K562 (cell line): ENCODE data around the gene ABHD10. TPM values are rescaled to one million over a fixed set of nuclear protein-coding genes. Genes with fewer than 3 reads are reported as not detected.

Source experiments
- ATAC-seq: fragments of 200-7000 bp; cut with Tn5 transposase; 3 replicates; pipeline ENCODE4 v1.9.1; 2020; ENCODE audit warnings: moderate library complexity
- BruUV-seq: library from RNA; stranded (reverse); fragments of 400-500 nt; replicated peaks from 2 replicates; lab custom pipeline; 2021; lab: Mats Ljungman, UMichigan
- CTCF ChIA-PET: fragments of 300-600 bp; formaldehyde crosslinking; extraction: SDS; loops from one replicate; lab custom pipeline; 2021; ENCODE audit warnings: low intra/inter-chr PET ratio; lab: Yijun Ruan, JAX
- POLR2A ChIA-PET: fragments of 300-600, 350-650 bp; sonication (Branson Sonifier 250); formaldehyde crosslinking; extraction: SDS; loops from one replicate; lab custom pipeline; 2021; ENCODE audit warnings: antibody characterized with exemption, inconsistent platforms; lab: Yijun Ruan, JAX
- DNase-seq, 4 experiments: peaks; one replicate each; pipeline versions ENCODE4 v3.0.0 to v3.0.0-alpha.2; 2011 to 2018; ENCODE audit warnings: low spot score in 3 of 4, mixed read lengths in 3 of 4; ENCODE audit errors: extremely low read depth in 1 of 4
- FAIRE-seq: peaks from 2 replicates; lab custom pipeline; 2011; peaks lifted over from hg19 to GRCh38; lab: Jason Lieb, UNC
- H2AFZ ChIP-seq: 2 replicates; pipeline ENCODE4 v1.6.0; 2011; ENCODE audit warnings: low read depth, low read length, control low read depth, inconsistent platforms
- H3K27ac ChIP-seq: fragments of 200-600 bp; 3 replicates; pipeline ENCODE4 v1.8.0; 2011; ENCODE audit warnings: low read depth, mild to moderate bottlenecking, control low read depth, inconsistent platforms, low read length, moderate library complexity, mixed read lengths; ENCODE audit errors: extremely low read depth
- H3K27me3 ChIP-seq, 2 experiments: fragments of 300-600 bp in 1 of 2; 2 replicates in 1 of 2; 3 replicates in 1 of 2; pipeline versions ENCODE4 v1.6.0 to v1.8.0; 2011; ENCODE audit warnings: inconsistent platforms in 2 of 2, low read length in 2 of 2, mild to moderate bottlenecking in 1 of 2, mixed read lengths in 1 of 2, moderate library complexity in 1 of 2; ENCODE audit not compliant: control insufficient read depth in 2 of 2, insufficient read depth in 2 of 2
- H3K36me3 ChIP-seq: fragments of 300-600 bp; 3 replicates; pipeline ENCODE4 v1.8.0; 2011; ENCODE audit warnings: mild to moderate bottlenecking, low read length, inconsistent platforms; ENCODE audit not compliant: control insufficient read depth, insufficient read depth
- H3K4me1 ChIP-seq, 2 experiments: fragments of 200-600 bp in 1 of 2; replicated peaks in 1 of 2; 2 replicates in 1 of 2; 3 replicates in 1 of 2; pipeline versions ENCODE4 v1.5.1 to v1.8.0; 2011; ENCODE audit warnings: inconsistent platforms in 2 of 2, low read length in 2 of 2, mild to moderate bottlenecking in 1 of 2, mixed read lengths in 1 of 2, moderate library complexity in 1 of 2; ENCODE audit not compliant: control insufficient read depth in 2 of 2, insufficient read depth in 2 of 2
- H3K4me2 ChIP-seq: 2 replicates; pipeline ENCODE4 v1.6.1; 2011; ENCODE audit warnings: low read length, control low read depth, inconsistent platforms, mixed read lengths; ENCODE audit not compliant: insufficient read depth
- H3K4me3 ChIP-seq: fragments of 200-600 bp; sonication (generic), shearing (Covaris generic); 2 replicates; pipeline ENCODE4 v1.5.1; 2016; ENCODE audit warnings: control low read depth, inconsistent platforms
- H3K79me2 ChIP-seq: fragments of 200-600 bp; 3 replicates; pipeline ENCODE4 v1.8.0; 2011; ENCODE audit warnings: low read length, inconsistent platforms; ENCODE audit not compliant: control insufficient read depth, insufficient read depth
- H3K9ac ChIP-seq, 2 experiments: 2 replicates each; pipeline versions ENCODE4 v1.6.0 to v1.6.1; 2011; ENCODE audit warnings: low read depth in 2 of 2, low read length in 2 of 2, control low read depth in 1 of 2, inconsistent platforms in 1 of 2, mild to moderate bottlenecking in 1 of 2, mixed read lengths in 1 of 2; ENCODE audit not compliant: insufficient read depth in 1 of 2
- H3K9me1 ChIP-seq: one replicate; pipeline ENCODE4 v1.6.0; 2011; ENCODE audit warnings: inconsistent platforms, mild to moderate bottlenecking, low read length, moderate library complexity; ENCODE audit not compliant: control insufficient read depth, insufficient read depth
- H3K9me3 ChIP-seq: replicated peaks from 2 replicates; pipeline ENCODE4 v1.5.1; 2011; ENCODE audit warnings: low read depth, low read length, inconsistent platforms; ENCODE audit not compliant: control insufficient read depth, insufficient read depth
- H4K20me1 ChIP-seq: replicated peaks from 2 replicates; pipeline ENCODE4 v1.6.1; 2011; ENCODE audit warnings: low read length, inconsistent platforms, mixed read lengths; ENCODE audit not compliant: control insufficient read depth, insufficient read depth
- SMARCA4 ChIP-seq: fragments of 450-650 bp; IDR thresholded peaks from 2 replicates; pipeline ENCODE4 v1.6.1; 2016
- SMARCE1 ChIP-seq: fragments of 450-650 bp; IDR thresholded peaks from 2 replicates; pipeline ENCODE4 v1.7.1; 2016; ENCODE audit warnings: mild to moderate bottlenecking
- WGBS: fragments of 100-300 bp; shearing (Covaris generic); methylation state at CpG from one replicate; pipeline ENCODE4 v1.1.6; 2016; ENCODE audit warnings: low coverage, mixed read lengths; ENCODE audit not compliant: insufficient coverage; ENCODE audit errors: missing lambda C conversion rate; 5-methylcytosine and 5-hydroxymethylcytosine counted together
- in situ Hi-C: fragments of 300-500 bp; cut with MboI; formaldehyde crosslinking; loops from 4 replicates; pipeline ENCODE4 v1.15.0; 2018; ENCODE audit warnings: inconsistent platforms, mixed read lengths
- intact Hi-C: fragments of 100-400 bp; cut with micrococcal nuclease; formaldehyde crosslinking; loops from 2 replicates; pipeline ENCODE4 v1.14.2; 2022
- polyA plus RNA-seq, 8 experiments: library from polyadenylated mRNA; depleted of rRNA in 4 of 8; stranded (reverse) in 5 of 8; unstranded in 3 of 8; fragments of >200 nt; fragmentation: Nextera tagmentation in 2 of 8; fragmentation: Illumina TruSeq in 1 of 8; extraction: Ambion mirVana in 2 of 8; extraction: Trizol in 1 of 8; gene quantifications; 2 replicates each; pipeline versions ENCODE4 v1.2.1 to v1.2.3, GENCODE V29; 2011 to 2014; ENCODE audit warnings: inconsistent platforms in 1 of 8, missing spikeins in 1 of 8
- total RNA-seq, 7 experiments: library from RNA; depleted of rRNA in 6 of 7; stranded (reverse); fragments of >200 nt in 6 of 7; fragmentation: Illumina TruSeq in 2 of 7; extraction: Trizol in 2 of 7; gene quantifications; 2 replicates each; pipeline versions ENCODE4 v1.2.1 to v1.2.3, GENCODE V29; 2011 to 2021; ENCODE audit warnings: low replicate concordance in 1 of 7

Gene ABHD10
- total and polyA plus RNA-seq, 9 of the 15 experiments (the other 6 are each of a cell fraction or from before 2014, with no cell fraction given): 6.1 to 29.5 (median 11.5) TPM

DNA sequence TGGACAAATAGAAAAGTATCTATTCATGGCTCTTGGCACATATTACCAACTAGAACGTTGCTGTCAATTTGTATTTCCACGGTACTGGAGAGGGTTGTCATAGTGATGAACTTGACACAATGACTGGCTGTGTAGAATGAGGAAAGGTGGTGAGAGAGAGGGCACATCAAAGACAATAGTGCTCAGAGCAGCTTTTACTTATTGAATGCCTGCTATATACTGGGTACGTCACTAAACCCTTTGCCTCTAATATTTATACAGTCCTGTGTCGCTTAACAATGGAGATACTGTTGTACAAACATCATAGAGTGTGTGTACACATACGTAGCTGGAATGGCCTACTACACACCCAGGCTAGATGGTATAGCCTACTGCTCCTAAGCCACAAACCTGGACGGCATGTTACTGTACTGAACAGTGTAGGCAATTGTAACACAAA lies 64.0 kb downstream of the ABHD10 start:
- no peak for DNase-seq
- WGBS: 3% methylated on average over 6 of the region's 6 CpGs
- no peak overlapping the region for H3K27ac ChIP-seq
- ATAC-seq: no peak; the same call in 2 of the 3 replicates
- in situ Hi-C loops (no loop called here), intact Hi-C loops (loop anchor here (1.0 kb wide), 1 partner anchor 326 kb away; no protein-coding TSS in a partner anchor)
- H3K9ac ChIP-seq: no peak overlapping the region
- no peaks in the 10 kb centered on the region for H3K9me1 ChIP-seq
- no peak for TF ChIP-seq SMARCA4
- no peak for TF ChIP-seq SMARCE1
- no peak overlapping the region for H2AFZ ChIP-seq
- no peak for FAIRE-seq
- BruUV-seq: no TSS peak
- H3K27me3 ChIP-seq: no peaks in the 10 kb centered on the region; a peak in 1 of 5 replicates
- no peak overlapping the region for H3K4me3 ChIP-seq
- H4K20me1 ChIP-seq: no peaks in the 10 kb centered on the region
- H3K4me1 ChIP-seq: no peaks in the 10 kb centered on the region
- H3K79me2 ChIP-seq: no peaks in the 10 kb centered on the region
- no peak overlapping the region for H3K4me2 ChIP-seq
- CTCF ChIA-PET: no interaction called here
- POLR2A ChIA-PET: no interaction called here
- H3K36me3 ChIP-seq: no peaks in the 10 kb centered on the region
- no peaks in the 10 kb centered on the region for H3K9me3 ChIP-seq

Other genes starting within 250 kb of the ABHD10 start
- not detected in 2 replicates for gene PHLDB2, start 119.8 kb upstream of the ABHD10 start, total RNA-seq (2014; rRNA removed)
- gene PHLDB2, start 119.8 kb upstream of the ABHD10 start, total RNA-seq (2014; rRNA removed; fragmentation: Illumina TruSeq; extraction: Trizol): not detected in 2 replicates
- not detected in 2 replicates for gene PHLDB2, start 119.8 kb upstream of the ABHD10 start, total RNA-seq (2015; rRNA removed; fragmentation: Illumina TruSeq; extraction: Trizol)
- gene PHLDB2, start 119.8 kb upstream of the ABHD10 start, total RNA-seq (2021): 0.04 and 0.07 TPM in 2 replicates
- gene PHLDB2, start 119.8 kb upstream of the ABHD10 start, polyA plus RNA-seq (2011; rRNA removed): not detected in 2 replicates
- gene PHLDB2, start 119.8 kb upstream of the ABHD10 start, polyA plus RNA-seq (2014; fragmentation: Illumina TruSeq; extraction: Trizol): not detected in 2 replicates
- gene PHLDB2, start 119.8 kb upstream of the ABHD10 start, polyA plus RNA-seq (2014; fragmentation: Nextera tagmentation; extraction: Ambion mirVana): not detected
- not detected in 2 replicates for gene PHLDB2, start 119.8 kb upstream of the ABHD10 start, polyA plus RNA-seq (2014; rRNA removed)
- not detected in 2 replicates for gene TAGLN3, start 19.9 kb downstream of the ABHD10 start, total RNA-seq (2014; rRNA removed)
- gene TAGLN3, start 19.9 kb downstream of the ABHD10 start, total RNA-seq (2014; rRNA removed; fragmentation: Illumina TruSeq; extraction: Trizol): not detected in 2 replicates
- gene TAGLN3, start 19.9 kb downstream of the ABHD10 start, total RNA-seq (2015; rRNA removed; fragmentation: Illumina TruSeq; extraction: Trizol): not detected in 2 replicates
- gene TAGLN3, start 19.9 kb downstream of the ABHD10 start, total RNA-seq (2021): not detected in 2 replicates
- 0.06 TPM in 1 of 2 replicates, not detected in the other for gene TAGLN3, start 19.9 kb downstream of the ABHD10 start, polyA plus RNA-seq (2011; rRNA removed)
- gene TAGLN3, start 19.9 kb downstream of the ABHD10 start, polyA plus RNA-seq (2014; fragmentation: Illumina TruSeq; extraction: Trizol): not detected in 2 replicates
- gene TAGLN3, start 19.9 kb downstream of the ABHD10 start, polyA plus RNA-seq (2014; fragmentation: Nextera tagmentation; extraction: Ambion mirVana): under 1 TPM in 1 of 2 experiments, not detected in 1; 0.06 TPM
- not detected in 2 replicates for gene TAGLN3, start 19.9 kb downstream of the ABHD10 start, polyA plus RNA-seq (2014; rRNA removed)
- not detected in 2 replicates for gene TMPRSS7, start 55.7 kb downstream of the ABHD10 start, total RNA-seq (2014; rRNA removed)
- gene TMPRSS7, start 55.7 kb downstream of the ABHD10 start, total RNA-seq (2014; rRNA removed; fragmentation: Illumina TruSeq; extraction: Trizol): not detected in 2 replicates
- not detected in 2 replicates for gene TMPRSS7, start 55.7 kb downstream of the ABHD10 start, total RNA-seq (2015; rRNA removed; fragmentation: Illumina TruSeq; extraction: Trizol)
- gene TMPRSS7, start 55.7 kb downstream of the ABHD10 start, total RNA-seq (2021): not detected in 2 replicates
- not detected in 2 replicates for gene TMPRSS7, start 55.7 kb downstream of the ABHD10 start, polyA plus RNA-seq (2011; rRNA removed)
- not detected in 2 replicates for gene TMPRSS7, start 55.7 kb downstream of the ABHD10 start, polyA plus RNA-seq (2014; fragmentation: Illumina TruSeq; extraction: Trizol)
- not detected for gene TMPRSS7, start 55.7 kb downstream of the ABHD10 start, polyA plus RNA-seq (2014; fragmentation: Nextera tagmentation; extraction: Ambion mirVana)
- not detected in 2 replicates for gene TMPRSS7, start 55.7 kb downstream of the ABHD10 start, polyA plus RNA-seq (2014; rRNA removed)
- gene C3orf52, start 107.4 kb downstream of the ABHD10 start, total RNA-seq (2014; rRNA removed): 2.8 and 3.2 TPM in 2 replicates
- gene C3orf52, start 107.4 kb downstream of the ABHD10 start, total RNA-seq (2014; rRNA removed; fragmentation: Illumina TruSeq; extraction: Trizol): 5.0 and 5.2 TPM in 2 replicates
- gene C3orf52, start 107.4 kb downstream of the ABHD10 start, total RNA-seq (2015; rRNA removed; fragmentation: Illumina TruSeq; extraction: Trizol): 3.2 and 3.6 TPM in 2 replicates
- 3.4 and 4.0 TPM in 2 replicates for gene C3orf52, start 107.4 kb downstream of the ABHD10 start, total RNA-seq (2021)
- 2.4 and 6.1 TPM in 2 replicates for gene C3orf52, start 107.4 kb downstream of the ABHD10 start, polyA plus RNA-seq (2011; rRNA removed)
- 3.3 and 3.8 TPM in 2 replicates for gene C3orf52, start 107.4 kb downstream of the ABHD10 start, polyA plus RNA-seq (2014; fragmentation: Illumina TruSeq; extraction: Trizol)
- gene C3orf52, start 107.4 kb downstream of the ABHD10 start, polyA plus RNA-seq (2014; fragmentation: Nextera tagmentation; extraction: Ambion mirVana): 1 to 10 TPM; 5.5 to 5.6 TPM
- gene C3orf52, start 107.4 kb downstream of the ABHD10 start, polyA plus RNA-seq (2014; rRNA removed): 3.4 and 3.5 TPM in 2 replicates
- gene GCSAM, start 154.2 kb downstream of the ABHD10 start, total RNA-seq (2014; rRNA removed): not detected in 2 replicates
- gene GCSAM, start 154.2 kb downstream of the ABHD10 start, total RNA-seq (2014; rRNA removed; fragmentation: Illumina TruSeq; extraction: Trizol): not detected in 2 replicates
- gene GCSAM, start 154.2 kb downstream of the ABHD10 start, total RNA-seq (2015; rRNA removed; fragmentation: Illumina TruSeq; extraction: Trizol): not detected in 2 replicates
- 0.04 TPM in 1 of 2 replicates, not detected in the other for gene GCSAM, start 154.2 kb downstream of the ABHD10 start, total RNA-seq (2021)
- not detected in 2 replicates for gene GCSAM, start 154.2 kb downstream of the ABHD10 start, polyA plus RNA-seq (2011; rRNA removed)
- gene GCSAM, start 154.2 kb downstream of the ABHD10 start, polyA plus RNA-seq (2014; fragmentation: Illumina TruSeq; extraction: Trizol): not detected in 2 replicates
- under 1 TPM in 1 of 2 experiments, not detected in 1; 0.10 TPM for gene GCSAM, start 154.2 kb downstream of the ABHD10 start, polyA plus RNA-seq (2014; fragmentation: Nextera tagmentation; extraction: Ambion mirVana)
- gene GCSAM, start 154.2 kb downstream of the ABHD10 start, polyA plus RNA-seq (2014; rRNA removed): not detected in 2 replicates